DMS 273 treated with DMSO at 0.1 percent for 48 hours (cell line): Measurements from ENCODE around the gene RASL11A.
"Not testable (repeated sequence)": the region's sequence is repeated elsewhere in the genome, so short reads cannot be mapped to it uniquely, and the experiment has no call there.

Source experiments
- DNase-seq: peaks from one replicate; lab custom pipeline; 2025; lab: John Stamatoyannopoulos, UW

Gene RASL11A

DNA sequence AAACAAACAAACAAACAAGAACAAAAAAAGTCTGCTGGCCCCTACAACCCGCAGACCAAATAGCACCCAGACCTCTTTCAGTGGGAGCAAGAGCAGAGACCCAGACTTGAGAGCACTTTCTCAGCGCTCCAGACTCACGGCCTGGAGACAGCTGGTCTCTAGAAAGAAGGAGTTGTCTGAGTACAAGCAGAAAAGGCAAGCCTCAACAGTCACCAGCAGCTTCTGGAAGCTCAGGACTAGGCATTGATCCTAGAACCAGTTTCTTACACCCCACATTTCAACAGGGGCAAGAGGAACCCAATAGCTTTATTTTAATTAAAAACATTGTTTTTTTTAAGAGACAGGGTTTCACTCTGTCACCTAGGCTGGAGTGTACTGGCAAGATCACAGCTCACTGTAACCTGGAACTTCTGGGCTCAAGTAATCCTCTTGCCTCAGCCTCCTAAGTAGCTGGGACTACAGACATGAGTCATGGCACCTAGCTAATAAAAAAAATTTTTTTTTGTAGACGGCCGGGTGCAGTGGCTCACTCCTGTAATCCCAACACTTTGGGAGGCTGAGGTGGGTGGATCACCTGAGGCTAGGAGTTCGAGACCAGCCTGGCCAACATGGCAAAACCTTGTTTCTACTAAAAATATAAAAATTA, 30.4 kb downstream of the RASL11A start:
- DNase-seq = no peak

DNA sequence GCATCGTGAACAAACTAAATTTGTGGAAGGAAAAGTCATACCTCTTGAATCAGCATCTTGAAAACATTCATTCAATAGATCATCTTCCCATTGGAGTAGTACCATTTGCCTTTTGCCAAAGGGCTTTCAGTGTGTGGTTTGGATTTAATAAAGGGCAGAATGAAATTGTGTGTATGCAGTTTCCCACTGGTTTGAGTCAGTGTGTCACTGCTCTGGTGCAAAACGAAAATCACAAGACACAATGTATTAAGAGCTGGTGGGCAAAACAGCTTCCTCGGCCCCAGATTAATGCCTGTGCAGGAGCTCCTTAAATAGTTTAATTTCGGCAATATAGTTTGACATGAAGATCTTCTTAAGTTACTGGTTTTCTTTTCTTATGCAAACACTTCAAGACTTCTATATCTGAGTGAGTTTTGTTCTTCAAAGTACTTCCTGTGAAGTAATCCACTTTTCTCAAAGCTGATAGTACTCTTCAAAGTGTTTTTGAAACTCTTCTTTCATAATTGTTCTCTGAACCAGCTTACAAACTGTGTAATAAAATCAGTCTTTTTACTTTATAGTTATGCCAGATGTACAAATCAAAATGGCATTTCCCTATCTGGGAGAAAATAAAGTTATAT, 32.1 kb downstream of the RASL11A start:
- DNase-seq = no peak

DNA sequence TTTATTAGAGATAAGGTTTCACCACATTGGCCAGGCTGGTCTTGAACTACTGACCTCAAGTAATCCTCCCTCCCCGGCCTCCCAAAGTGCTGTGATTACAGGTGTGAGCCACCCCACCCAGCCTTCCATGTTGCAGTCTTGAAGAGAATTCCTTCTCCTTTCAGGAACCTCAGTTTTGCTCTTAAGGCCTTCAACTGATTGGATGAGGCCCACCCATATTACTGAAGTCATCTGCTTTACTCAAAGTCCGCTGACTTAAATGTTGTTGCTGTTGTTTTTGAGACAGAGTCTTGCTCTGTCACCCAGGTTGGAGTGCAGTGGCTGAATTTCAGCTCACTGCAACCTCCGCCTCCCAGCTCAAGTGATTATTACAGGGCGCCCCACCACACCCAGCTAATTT, 33.5 kb downstream of the RASL11A start:
- DNase-seq = no peak

DNA sequence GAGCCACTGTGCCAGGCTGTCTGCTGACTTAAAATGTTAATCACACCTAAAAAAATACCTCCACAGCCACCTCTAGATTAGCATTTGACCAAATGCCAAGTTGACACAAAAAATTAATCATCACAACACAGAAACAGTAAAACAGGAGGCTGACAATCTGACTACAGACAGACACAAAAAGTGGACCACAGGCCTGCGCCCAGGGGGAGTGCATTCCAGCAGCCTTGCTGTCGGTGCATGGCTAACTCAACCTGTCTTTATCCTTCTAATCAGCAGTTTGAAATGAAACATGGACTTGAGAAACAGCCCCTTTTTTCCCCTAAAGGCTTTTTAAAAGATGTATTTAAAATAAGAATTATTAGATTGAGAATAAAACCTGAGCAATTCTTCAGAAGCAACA, 34.0 kb downstream of the RASL11A start:
- no peak for DNase-seq

DNA sequence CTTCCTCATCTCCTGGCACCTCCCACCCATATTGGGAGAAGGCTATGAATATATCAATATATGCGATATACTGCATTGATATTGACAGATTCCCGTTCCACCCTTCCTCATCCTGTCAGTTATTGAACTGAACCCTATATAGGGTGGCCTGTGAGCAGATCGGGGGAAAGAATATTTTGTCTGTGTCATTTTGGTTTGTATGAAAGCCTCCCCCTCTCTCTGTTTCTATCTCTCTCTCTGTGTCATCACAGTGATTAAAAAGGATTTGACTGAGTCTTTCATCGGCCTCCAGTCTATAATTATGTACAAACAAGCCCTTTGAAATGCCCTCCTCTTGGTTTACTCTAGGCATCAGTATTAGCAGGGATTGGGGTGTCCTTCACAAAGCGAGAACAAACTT, 35.7 kb downstream of the RASL11A start:
- DNase-seq = no peak

DNA sequence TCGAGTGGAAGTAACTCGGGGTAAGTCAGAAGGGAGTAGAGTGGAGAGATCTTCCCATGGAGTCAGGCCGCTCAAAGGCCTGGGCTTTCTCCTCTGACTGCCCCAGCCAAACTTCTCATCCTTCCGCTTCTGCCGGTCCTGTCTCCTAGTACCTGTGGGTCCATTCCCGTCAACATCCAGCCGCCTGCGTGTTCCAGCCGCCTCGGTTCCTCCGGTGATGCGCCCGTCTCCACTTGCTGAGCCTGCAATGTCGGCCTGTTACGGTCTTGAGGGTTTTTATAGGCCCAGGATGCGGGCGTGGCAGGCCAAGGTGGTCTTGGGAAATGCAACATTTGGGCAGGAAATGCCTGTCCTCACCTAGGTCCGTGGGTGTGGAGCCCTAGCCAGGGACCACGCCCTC, 38.3 kb downstream of the RASL11A start:
- no peak for DNase-seq

DNA sequence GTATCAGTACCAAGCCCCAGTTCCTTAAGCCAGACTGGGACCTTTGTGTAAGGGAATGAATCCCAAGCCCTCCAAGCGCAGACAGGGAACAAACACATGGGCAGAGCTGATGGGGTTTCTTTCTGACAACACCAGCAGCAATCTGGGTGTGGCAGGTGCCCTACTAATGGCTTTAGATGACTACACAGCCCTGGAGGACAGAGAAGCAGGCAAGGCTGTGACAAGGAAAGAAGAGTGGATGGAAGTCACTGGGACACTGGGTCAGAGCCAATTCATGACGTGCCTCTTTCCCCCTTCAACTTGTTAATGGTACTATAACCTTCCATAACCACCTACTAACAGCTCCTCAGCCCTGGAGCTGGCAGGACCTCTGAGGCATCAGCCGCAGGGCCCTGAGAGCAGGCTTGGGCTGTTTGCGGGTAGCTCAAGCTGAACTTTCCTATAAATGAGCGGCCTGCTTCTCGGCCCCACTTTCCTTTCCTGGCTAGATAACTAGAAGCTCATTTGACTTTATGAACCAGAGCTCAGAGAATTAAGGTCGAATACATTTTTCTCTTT, 38.9 kb downstream of the RASL11A start:
- no peak for DNase-seq

DNA sequence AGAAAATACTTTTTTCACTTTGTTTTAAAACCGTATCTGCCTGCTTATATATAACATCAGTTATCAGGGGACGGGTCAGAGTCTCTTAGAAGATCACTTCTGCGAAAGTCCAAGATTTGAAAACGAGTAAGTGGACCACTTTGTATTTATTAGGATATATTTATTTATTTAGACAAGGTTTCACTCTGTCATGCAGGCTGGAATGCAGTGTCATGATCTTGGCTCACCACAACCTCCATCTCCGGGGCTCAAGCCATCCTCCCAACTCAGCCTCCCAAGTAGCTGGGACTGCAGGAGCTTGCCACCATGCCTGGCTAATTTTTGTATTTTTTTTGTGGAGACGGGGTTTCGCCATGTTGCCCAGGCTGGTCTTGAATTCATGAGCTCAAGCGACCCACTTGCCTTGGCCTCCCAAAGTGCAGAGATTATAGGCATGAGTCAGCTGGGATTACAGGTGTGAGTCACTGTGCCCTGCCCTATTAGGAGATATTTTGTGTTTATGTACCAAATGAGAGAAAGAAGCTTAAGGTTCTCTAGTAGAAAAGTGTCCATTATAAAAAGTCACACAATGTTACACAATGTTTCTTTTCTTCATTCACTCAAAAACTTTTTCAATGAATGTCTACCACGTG, 39.5 kb downstream of the RASL11A start:
- no peak for DNase-seq

DNA sequence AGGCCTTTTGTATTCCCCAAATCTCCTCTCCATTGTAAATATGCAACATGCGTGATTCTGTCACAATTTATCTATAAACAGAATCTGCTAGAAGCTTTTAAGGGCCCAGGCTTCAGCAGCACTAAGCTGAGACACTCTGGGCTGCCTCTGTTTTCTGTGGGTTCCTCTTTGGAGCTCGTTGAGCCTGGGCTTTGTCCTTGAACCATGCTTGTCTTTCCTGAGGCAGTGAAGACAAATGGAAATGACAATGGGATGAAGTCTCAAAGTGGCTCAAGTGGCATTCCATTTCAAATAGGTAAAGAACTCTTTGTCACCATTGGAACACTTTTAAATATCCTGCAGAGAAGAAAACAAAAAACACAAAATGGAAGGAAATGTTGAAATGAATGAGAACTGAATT, 40.3 kb downstream of the RASL11A start:
- DNase-seq = no peak

DNA sequence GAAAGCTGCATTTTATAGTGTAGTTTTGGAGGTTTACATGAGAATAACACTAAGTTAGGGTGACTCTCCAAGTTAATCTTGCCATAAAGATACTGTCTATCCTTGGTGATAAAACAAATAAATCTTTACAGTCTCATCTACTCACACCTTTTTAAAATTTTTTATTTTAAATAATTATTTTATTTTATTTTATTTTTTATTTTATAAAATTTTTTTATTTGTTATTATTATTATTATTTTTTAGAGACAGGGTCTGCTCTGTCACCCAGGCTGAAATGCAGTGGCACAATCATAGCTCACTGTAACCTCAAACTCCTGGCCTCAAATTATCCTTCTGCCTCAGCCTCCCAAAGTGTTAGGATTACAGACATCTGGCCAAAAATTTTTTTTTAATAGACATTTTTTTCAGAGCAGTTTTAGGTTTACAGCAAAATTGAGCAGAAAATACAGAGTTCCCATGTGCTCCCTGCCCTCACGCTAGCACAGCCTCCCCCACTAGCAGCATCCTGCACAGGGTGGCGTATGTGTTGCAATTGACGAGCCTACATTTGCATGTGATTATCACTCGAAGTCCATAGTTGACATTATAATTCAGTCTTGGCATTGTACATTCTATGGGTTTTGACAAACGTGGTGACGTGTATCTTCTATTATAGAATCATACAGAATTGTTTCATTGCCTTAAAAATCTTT, 41.0 kb downstream of the RASL11A start:
- DNase-seq = no peak

DNA sequence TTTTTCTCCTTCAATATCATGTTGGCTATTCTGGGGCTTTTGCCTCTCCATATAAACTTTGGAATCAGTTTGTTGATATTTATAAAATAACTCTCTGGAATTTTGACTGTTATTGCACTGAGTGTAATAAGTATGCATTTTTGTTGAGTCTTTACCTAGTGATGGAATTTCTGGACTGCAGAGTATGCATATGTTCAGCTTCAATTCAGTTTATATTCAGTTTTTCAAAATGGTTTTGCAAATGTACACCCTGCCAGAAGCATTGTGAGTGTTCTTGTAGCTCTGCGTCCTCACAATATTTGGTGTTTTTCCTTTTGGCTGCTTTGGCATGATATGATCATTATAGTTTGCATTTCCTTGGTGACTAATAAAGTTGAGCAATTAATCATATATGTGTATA, 43.1 kb downstream of the RASL11A start:
- DNase-seq = no peak

DNA sequence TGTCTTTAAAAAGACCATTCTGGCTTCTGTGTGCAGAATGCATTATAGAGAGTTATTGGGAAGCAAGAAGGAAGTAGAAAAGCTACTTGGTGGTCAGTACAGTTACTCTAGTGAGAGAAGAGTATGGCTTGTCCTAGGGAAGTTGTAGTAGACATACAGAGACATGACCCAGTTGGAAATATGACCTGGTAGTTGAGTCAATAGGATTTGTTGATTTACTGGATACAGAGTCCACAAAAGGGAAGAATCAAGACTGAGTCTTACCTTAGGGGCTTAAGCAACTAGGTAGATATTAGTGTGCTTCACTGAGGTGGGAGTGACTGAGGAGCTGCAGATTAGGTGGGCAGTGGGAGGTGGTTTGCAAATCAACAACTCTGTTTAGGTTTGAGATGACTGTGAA, 48.8 kb downstream of the RASL11A start:
- no peak for DNase-seq

DNA sequence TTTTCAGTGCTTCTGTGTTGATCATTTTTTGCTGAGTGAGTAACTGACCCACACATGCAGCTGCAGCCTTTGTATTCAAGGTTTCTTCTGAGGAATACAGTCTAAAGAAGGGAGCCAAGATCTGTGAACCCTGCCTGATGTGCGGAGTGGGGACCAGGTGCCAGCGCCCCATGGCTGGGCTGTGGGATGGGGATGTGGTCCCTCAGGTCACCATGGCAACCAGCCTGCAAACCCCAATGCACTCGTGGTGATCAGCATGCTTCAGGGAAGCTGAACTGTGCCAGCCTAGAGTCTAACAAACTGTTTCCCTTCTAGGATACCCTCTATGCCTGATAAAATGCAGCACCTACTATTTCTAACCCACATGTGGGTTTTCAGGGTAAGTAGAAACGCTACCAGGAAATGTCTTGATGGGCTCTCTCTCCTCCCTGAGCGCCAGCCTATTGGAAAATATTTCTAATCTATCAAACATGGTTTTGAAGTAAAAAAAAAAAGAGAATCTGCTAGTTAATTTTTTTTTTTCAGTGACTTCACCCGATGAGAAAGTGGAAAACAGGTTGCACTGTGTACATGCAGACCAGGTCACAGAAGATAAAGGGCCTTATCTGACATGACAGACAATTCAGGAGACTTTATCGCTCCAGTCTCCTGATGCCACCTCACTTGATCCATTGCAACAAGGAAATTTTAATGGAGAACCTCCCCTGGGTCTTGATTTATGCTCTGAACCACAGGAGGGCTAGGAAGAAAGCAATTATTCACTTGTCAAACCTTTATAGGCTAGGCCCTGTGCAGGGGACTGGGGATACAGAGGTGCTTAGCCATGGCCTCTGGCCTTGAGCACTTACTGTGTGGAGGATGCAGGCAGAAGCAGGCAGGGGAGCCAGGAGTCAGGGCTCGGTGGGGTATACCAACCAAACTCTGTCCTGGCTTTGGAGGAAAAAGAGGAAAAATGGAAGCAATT, 51.1 kb downstream of the RASL11A start:
- DNase-seq = no peak

DNA sequence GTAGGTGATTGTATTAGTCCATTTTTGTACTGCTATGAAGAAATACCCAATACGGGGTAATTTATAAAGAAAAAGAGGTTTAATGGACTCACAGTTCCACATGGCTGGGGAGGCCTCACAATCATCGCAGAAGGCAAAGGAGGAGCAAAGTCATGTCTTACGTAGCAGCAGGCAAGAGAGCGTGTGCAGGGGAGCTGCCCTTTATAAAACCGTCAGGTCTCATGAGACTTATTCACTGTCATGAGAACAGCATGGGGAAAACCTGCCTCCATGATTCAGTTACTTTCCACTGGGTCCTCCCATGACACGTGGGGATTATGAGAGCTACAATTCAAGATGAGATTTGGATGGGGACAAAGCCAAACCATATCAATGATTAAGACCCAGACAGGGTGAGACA, 51.8 kb downstream of the RASL11A start:
- DNase-seq = not testable (repeated sequence)
